RWPE2 (cell line): Measurements from ENCODE around the gene CCNH.

Source experiments
- ATAC-seq: fragments of 200-7000 bp; cut with Tn5 transposase; 3 replicates; pipeline ENCODE4 v1.9.1; 2021; ENCODE audit warnings: low read depth
- DNase-seq: peaks from one replicate; pipeline ENCODE4 v3.0.0-alpha.2; 2020; ENCODE audit warnings: low spot score
- H3K27ac ChIP-seq: fragments of 450-650 bp; 2 replicates; pipeline ENCODE4 v1.5.1; 2017; ENCODE audit warnings: mild to moderate bottlenecking; ENCODE audit not compliant: poor library complexity, severe bottlenecking
- H3K27me3 ChIP-seq: fragments of 250-450 bp; sonication (Bioruptor Pico); 2 replicates; pipeline ENCODE4 v1.5.1; 2021; ENCODE audit warnings: mild to moderate bottlenecking, moderate library complexity; ENCODE audit not compliant: insufficient read depth, poor library complexity, severe bottlenecking
- H3K36me3 ChIP-seq: fragments of 250-450 bp; sonication (Bioruptor Pico); 2 replicates; pipeline ENCODE4 v1.5.1; 2020; ENCODE audit warnings: low read depth, mild to moderate bottlenecking, moderate library complexity
- H3K4me1 ChIP-seq: fragments of 250-450 bp; sonication (Bioruptor Pico); 2 replicates; pipeline ENCODE4 v1.5.1; 2021; ENCODE audit warnings: mild to moderate bottlenecking, moderate library complexity; ENCODE audit not compliant: insufficient read depth, poor library complexity, severe bottlenecking
- H3K4me3 ChIP-seq: fragments of 250-450 bp; sonication (Bioruptor Pico); 2 replicates; pipeline ENCODE4 v1.5.1; 2021; ENCODE audit warnings: mild to moderate bottlenecking, moderate library complexity; ENCODE audit not compliant: severe bottlenecking
- H3K9me3 ChIP-seq: fragments of 250-450 bp; sonication (Bioruptor Pico); 2 replicates; pipeline ENCODE4 v1.5.1; 2021; ENCODE audit warnings: mild to moderate bottlenecking, moderate library complexity; ENCODE audit not compliant: severe bottlenecking
- CTCF ChIP-seq: fragments of 450-650 bp; IDR thresholded peaks from one replicate; pipeline ENCODE4 v1.5.1; 2017; ENCODE audit warnings: mild to moderate bottlenecking, moderate library complexity; ENCODE audit not compliant: poor library complexity, severe bottlenecking

The CCNH gene

GRCh38 chr5:87393331-87393730 is 19.4 kb downstream of the CCNH start:
- H3K27ac ChIP-seq, result peak overlapping the region; percentile 88
- peaks cover 100% of the 10 kb centered on the region for H3K36me3 ChIP-seq
- no peak overlapping the region for H3K4me3 ChIP-seq
- peaks cover 2% of the 10 kb centered on the region for H3K9me3 ChIP-seq
- ATAC-seq, result peak; percentile 74
- H3K4me1 ChIP-seq, result peaks cover 31% of the 10 kb centered on the region
- no peak for TF ChIP-seq CTCF
- H3K27me3 ChIP-seq, result no peaks in the 10 kb centered on the region
- DNase-seq, result no peak

GRCh38 chr5:87392801-87393200 is 19.9 kb downstream of the CCNH start:
- Histone ChIP-seq H3K4me1 (peaks cover 31% of the 10 kb centered on the region), H3K4me3 (no peak overlapping the region), H3K9me3 (peaks cover 2% of the 10 kb centered on the region), H3K27me3 (no peaks in the 10 kb centered on the region), H3K36me3 (peaks cover 100% of the 10 kb centered on the region), H3K27ac (peak overlapping the region; percentile 88)
- no peak for TF ChIP-seq CTCF
- DNase-seq, result no peak
- ATAC-seq, result no peak

- ATAC-seq (no peak), DNase-seq (no peak)
- peaks cover 2% of the 10 kb centered on the region for H3K9me3 ChIP-seq
- peak overlapping the region; percentile 88 for H3K27ac ChIP-seq
- H3K4me1 ChIP-seq, result peaks cover 31% of the 10 kb centered on the region
- no peak overlapping the region for H3K4me3 ChIP-seq
- H3K27me3 ChIP-seq, result no peaks in the 10 kb centered on the region
- TF ChIP-seq CTCF, result no peak
- H3K36me3 ChIP-seq, result peaks cover 100% of the 10 kb centered on the region
Observed at GRCh38 chr5:87392170-87392569, 20.6 kb downstream of the CCNH start.

GRCh38 chr5:87390576-87391199 is 22.0 kb downstream of the CCNH start:
- H3K27me3 ChIP-seq, result no peaks in the 10 kb centered on the region
- peaks cover 100% of the 10 kb centered on the region for H3K36me3 ChIP-seq
- TF ChIP-seq CTCF, result no peak
- H3K4me3 ChIP-seq, result no peak overlapping the region
- peaks cover 31% of the 10 kb centered on the region for H3K4me1 ChIP-seq
- ATAC-seq (no peak), DNase-seq (no peak)
- H3K9me3 ChIP-seq, result peaks cover 2% of the 10 kb centered on the region
- H3K27ac ChIP-seq, result peak overlapping the region; percentile 88

- DNase-seq, result no peak
- peaks cover 29% of the 10 kb centered on the region for H3K4me1 ChIP-seq
- no peak for ATAC-seq
Observed at GRCh38 chr5:87390075-87390474, 22.7 kb downstream of the CCNH start.

More at GRCh38 chr5:87390075-87390474, 22.7 kb downstream of the CCNH start:
- TF ChIP-seq CTCF, result no peak
- H3K9me3 ChIP-seq, result peaks cover 2% of the 10 kb centered on the region
- peak overlapping the region; percentile 88 for H3K27ac ChIP-seq
- H3K4me3 ChIP-seq, result no peak overlapping the region
- H3K27me3 ChIP-seq, result no peaks in the 10 kb centered on the region
- H3K36me3 ChIP-seq, result peaks cover 100% of the 10 kb centered on the region
